Mucosa of rectum (tissue), 2 donors: ENCODE results near the gene HCLS1.
A peak's percentile ranks its signal among the peaks of the same experiment; 100 is the strongest.
"Not testable (repeated sequence)": the region's sequence is repeated elsewhere in the genome, so short reads cannot be mapped to it uniquely, and the experiment has no call there.

Experiments
- H3K27ac ChIP-seq, 2 donors: one replicate each; pipeline ENCODE4 v1.7.0; 2013; ENCODE audit warnings: inconsistent platforms in 2 of 2, low read depth in 2 of 2, low read length in 2 of 2
- H3K27me3 ChIP-seq, 2 donors: one replicate each; pipeline ENCODE4 v1.7.0; 2013; ENCODE audit warnings: low read length in 2 of 2; ENCODE audit not compliant: control insufficient read depth in 2 of 2, insufficient read depth in 2 of 2
- H3K36me3 ChIP-seq, 2 donors: one replicate each; pipeline ENCODE4 v1.7.0; 2013; ENCODE audit warnings: low read length in 2 of 2; ENCODE audit not compliant: control insufficient read depth in 2 of 2, insufficient read depth in 2 of 2
- H3K4me1 ChIP-seq, 2 donors: one replicate each; pipeline ENCODE4 v1.7.0; 2013; ENCODE audit warnings: low read length in 2 of 2, mild to moderate bottlenecking in 1 of 2; ENCODE audit not compliant: control insufficient read depth in 2 of 2, insufficient read depth in 2 of 2
- H3K4me3 ChIP-seq, 2 donors: one replicate each; pipeline ENCODE4 v1.7.0; 2013; ENCODE audit warnings: low read length in 2 of 2
- H3K9ac ChIP-seq, 2 donors: one replicate each; pipeline ENCODE4 v1.7.0; 2013; ENCODE audit warnings: low read length in 2 of 2, low read depth in 1 of 2, mild to moderate bottlenecking in 1 of 2
- H3K9me3 ChIP-seq, 2 donors: one replicate each; pipeline ENCODE4 v1.7.0; 2013; ENCODE audit warnings: low read length in 2 of 2; ENCODE audit not compliant: control insufficient read depth in 2 of 2
- donor health status: healthy.
- donor health status: Normal muscosa, but diverticular disease.

The HCLS1 gene

GRCh38 chr3:121690777-121691405 is 30.2 kb upstream of the HCLS1 start:
- Histone ChIP-seq H3K27me3 (no peaks in the 10 kb centered on the region), H3K4me3 (no peak overlapping the region), H3K27ac (no peak overlapping the region), H3K4me1 (no peaks in the 10 kb centered on the region), H3K9me3 (no peaks in the 10 kb centered on the region), H3K9ac (no peak overlapping the region), H3K36me3 (peaks cover 49 to 51% of the 10 kb centered on the region in 2 donors)

- peaks cover 40 to 42% of the 10 kb centered on the region in 2 donors for H3K36me3 ChIP-seq
- not testable (repeated sequence) for H3K4me3 ChIP-seq, H3K27ac ChIP-seq
Measured at GRCh38 chr3:121688747-121689146, 28.0 kb upstream of the HCLS1 start.

GRCh38 chr3:121681792-121682191 is 21.1 kb upstream of the HCLS1 start:
- Histone ChIP-seq H3K36me3 (peaks cover 45 to 55% of the 10 kb centered on the region in 2 donors), H3K4me3 (no peak overlapping the region), H3K9ac (no peak overlapping the region)

More at GRCh38 chr3:121688747-121689146, 28.0 kb upstream of the HCLS1 start:
- not testable (repeated sequence) for H3K27me3 ChIP-seq, H3K9me3 ChIP-seq, H3K9ac ChIP-seq, H3K4me1 ChIP-seq

GRCh38 chr3:121677141-121677540 is 16.4 kb upstream of the HCLS1 start:
- no peak overlapping the region for H3K27ac ChIP-seq
- H3K9me3 ChIP-seq = no peaks in the 10 kb centered on the region
- no peak overlapping the region for H3K9ac ChIP-seq
- no peaks in the 10 kb centered on the region for H3K27me3 ChIP-seq
- H3K36me3 ChIP-seq = peaks cover 60 to 63% of the 10 kb centered on the region in 2 donors
- no peak overlapping the region for H3K4me3 ChIP-seq
- H3K4me1 ChIP-seq = no peaks in the 10 kb centered on the region

More at GRCh38 chr3:121681792-121682191, 21.1 kb upstream of the HCLS1 start:
- H3K9me3 ChIP-seq = no peaks in the 10 kb centered on the region
- H3K27me3 ChIP-seq = no peaks in the 10 kb centered on the region
- no peaks in the 10 kb centered on the region for H3K4me1 ChIP-seq
- H3K27ac ChIP-seq = no peak overlapping the region

- Histone ChIP-seq H3K4me1 (no peaks in the 10 kb centered on the region), H3K4me3 (no peak overlapping the region), H3K27ac (no peak overlapping the region), H3K9ac (no peak overlapping the region), H3K9me3 (no peaks in the 10 kb centered on the region), H3K27me3 (no peaks in the 10 kb centered on the region), H3K36me3 (peaks cover 49 to 69% of the 10 kb centered on the region in 2 donors)
Measured at GRCh38 chr3:121670676-121671075, 10.0 kb upstream of the HCLS1 start.

GRCh38 chr3:121667333-121667732 is 6.6 kb upstream of the HCLS1 start:
- Histone ChIP-seq H3K27me3 (no peaks in the 10 kb centered on the region), H3K9ac (no peak overlapping the region), H3K9me3 (no peaks in the 10 kb centered on the region), H3K4me1 (no peaks in the 10 kb centered on the region), H3K36me3 (peaks cover 67 to 81% of the 10 kb centered on the region in 2 donors), H3K27ac (no peak overlapping the region), H3K4me3 (no peak overlapping the region)

GRCh38 chr3:121665488-121665887 is 4.8 kb upstream of the HCLS1 start:
- no peak overlapping the region for H3K4me3 ChIP-seq
- H3K27me3 ChIP-seq = no peaks in the 10 kb centered on the region
- no peaks in the 10 kb centered on the region for H3K9me3 ChIP-seq
- no peak overlapping the region for H3K27ac ChIP-seq
- H3K9ac ChIP-seq = no peak overlapping the region
- peaks cover 60 to 66% of the 10 kb centered on the region in 2 donors for H3K36me3 ChIP-seq
- H3K4me1 ChIP-seq = no peaks in the 10 kb centered on the region

- peaks cover 0 to 8% of the 10 kb centered on the region in 2 donors for H3K4me1 ChIP-seq
- no peaks in the 10 kb centered on the region for H3K27me3 ChIP-seq
- peaks cover 50 to 52% of the 10 kb centered on the region in 2 donors for H3K36me3 ChIP-seq
- H3K4me3 ChIP-seq = no peak overlapping the region
- H3K9me3 ChIP-seq = no peaks in the 10 kb centered on the region
- no peak overlapping the region for H3K9ac ChIP-seq
- no peak overlapping the region for H3K27ac ChIP-seq
Measured at GRCh38 chr3:121663171-121663847, 2.6 kb upstream of the HCLS1 start.

- peaks cover 0 to 8% of the 10 kb centered on the region in 2 donors for H3K4me1 ChIP-seq
- H3K36me3 ChIP-seq = peaks cover 46 to 52% of the 10 kb centered on the region in 2 donors
- H3K27me3 ChIP-seq = no peaks in the 10 kb centered on the region
- no peak overlapping the region for H3K27ac ChIP-seq
- no peak overlapping the region for H3K9ac ChIP-seq
- H3K9me3 ChIP-seq = no peaks in the 10 kb centered on the region
- no peak overlapping the region for H3K4me3 ChIP-seq
Measured at GRCh38 chr3:121662742-121663141, 2.0 kb upstream of the HCLS1 start.

- no peaks in the 10 kb centered on the region for H3K27me3 ChIP-seq
- no peaks in the 10 kb centered on the region for H3K9me3 ChIP-seq
- peak overlapping the region in 1 of 2 donors; percentile 76 for H3K4me3 ChIP-seq
- H3K9ac ChIP-seq = no peak overlapping the region
- peaks cover 0 to 8% of the 10 kb centered on the region in 2 donors for H3K4me1 ChIP-seq
- peak overlapping the region; percentile 74 to 88 for H3K27ac ChIP-seq
- peaks cover 34 to 39% of the 10 kb centered on the region in 2 donors for H3K36me3 ChIP-seq
Measured at GRCh38 chr3:121661376-121661775, 673 bp upstream of the HCLS1 start.
